ENCODE results near the gene DDX28. TPM values are rescaled to one million over a fixed set of nuclear protein-coding genes. Genes with fewer than 3 reads are reported as not detected.

Gene DDX28
- total and polyA plus RNA-seq, 2 experiments from 2014 or later, result 12.2 to 23.8 TPM

DNA sequence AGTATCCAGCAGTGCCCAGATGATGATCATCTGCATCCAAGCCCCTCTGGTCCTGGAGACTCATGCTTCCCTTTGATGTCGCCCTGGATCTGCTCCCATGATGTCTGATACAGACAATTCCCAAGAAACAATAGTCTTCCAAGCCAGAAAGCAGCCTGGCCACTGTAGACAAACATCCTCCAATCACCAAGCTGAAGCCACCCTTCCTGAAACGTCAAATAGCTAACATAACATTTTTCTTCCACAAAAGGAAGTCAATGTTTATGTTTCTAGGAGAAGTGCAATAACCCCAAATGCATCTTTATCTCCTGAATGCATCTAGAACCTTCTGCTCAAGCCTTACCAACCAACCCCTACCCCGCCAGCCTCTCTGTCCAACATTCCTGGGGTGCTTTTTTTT lies 22.6 kb downstream of the DDX28 start:
- Histone ChIP-seq H3K9me2 (ENCODE audit: insufficient read depth) (no peaks in the 10 kb centered on the region), H3K27me3 (ENCODE audit: insufficient read depth) (no peaks in the 10 kb centered on the region), H3K36me3 (ENCODE audit: insufficient read depth) (no peaks in the 10 kb centered on the region), H3K4me2 (no peak overlapping the region), H3K4me1 (ENCODE audit: insufficient read depth) (no peaks in the 10 kb centered on the region), H3F3A (replicated peaks; ENCODE audit: low read depth) (0 out of 2 replicates have a peak, but pooled peaks cover 3% of the 10 kb centered on the region), H4K20me1 (replicated peaks; ENCODE audit: insufficient read depth) (no peaks in the 10 kb centered on the region), H2AFZ (no peak overlapping the region), H3K79me2 (replicated peaks; ENCODE audit: insufficient read depth) (no peaks in the 10 kb centered on the region), H3K4me3 (no peak overlapping the region), H3K27ac (ENCODE audit: low read depth) (no peak overlapping the region)
- DNase-seq (ENCODE audit: low spot score) (no peak), ATAC-seq (no peak)
- H3K27me3 Mint-ChIP-seq (ENCODE audit: insufficient read depth, low read depth, poor library complexity), result peaks cover 4% of the 10 kb centered on the region
- H3K9me3 Mint-ChIP-seq, result no peaks in the 10 kb centered on the region
- H3K27ac Mint-ChIP-seq, result no peak overlapping the region
- no peak overlapping the region for H3K4me3 Mint-ChIP-seq
- TF ChIP-seq CREB1 (CRISPR knock-in tag; IDR thresholded peaks at IDR 0.05; ENCODE audit: low read depth) (no peak), ZNF331 (CRISPR knock-in tag; IDR thresholded peaks at IDR 0.05; ENCODE audit: low read depth) (no peak), JUNB (IDR thresholded peaks at IDR 0.05; ENCODE audit: unreplicated experiment) (no peak), POLR2AphosphoS5 (IDR thresholded peaks at IDR 0.05; ENCODE audit: low read depth) (no peak), ZNF462 (CRISPR knock-in tag; IDR thresholded peaks at IDR 0.05) (no peak), ETS1 (IDR thresholded peaks at IDR 0.05) (no peak), CTCF (conservative IDR thresholded peaks at IDR 0.05; ENCODE audit: low read depth in 2 of 2) (no peak), REST (IDR thresholded peaks at IDR 0.05; ENCODE audit: unreplicated experiment) (no peak), STAT1 (IDR thresholded peaks at IDR 0.05; ENCODE audit: unreplicated experiment) (no peak), NANOG (IDR thresholded peaks at IDR 0.05; ENCODE audit: borderline replicate concordance) (no peak), EZH2phosphoT487 (IDR thresholded peaks at IDR 0.05; ENCODE audit: unreplicated experiment) (no peak), ZNF114 (CRISPR knock-in tag; IDR thresholded peaks at IDR 0.05) (no peak), EZH2 (IDR thresholded peaks at IDR 0.05; ENCODE audit: low read depth, unreplicated experiment) (no peak)
- no peaks in the 10 kb centered on the region for H3K36me3 Mint-ChIP-seq (ENCODE audit: low read depth)
- peaks cover under 1% of the 10 kb centered on the region; the same call in 1 of the 3 replicates for H3K4me1 Mint-ChIP-seq

All from GM23338 (cell line).